Measurements from ENCODE around the gene HSPA12A. TPM values are rescaled to one million over a fixed set of nuclear protein-coding genes. Genes with fewer than 3 reads are reported as not detected.

HSPA12A gene
- total RNA-seq, 2 experiments from 2014 or later = 0.05 to 0.18 TPM

DNA sequence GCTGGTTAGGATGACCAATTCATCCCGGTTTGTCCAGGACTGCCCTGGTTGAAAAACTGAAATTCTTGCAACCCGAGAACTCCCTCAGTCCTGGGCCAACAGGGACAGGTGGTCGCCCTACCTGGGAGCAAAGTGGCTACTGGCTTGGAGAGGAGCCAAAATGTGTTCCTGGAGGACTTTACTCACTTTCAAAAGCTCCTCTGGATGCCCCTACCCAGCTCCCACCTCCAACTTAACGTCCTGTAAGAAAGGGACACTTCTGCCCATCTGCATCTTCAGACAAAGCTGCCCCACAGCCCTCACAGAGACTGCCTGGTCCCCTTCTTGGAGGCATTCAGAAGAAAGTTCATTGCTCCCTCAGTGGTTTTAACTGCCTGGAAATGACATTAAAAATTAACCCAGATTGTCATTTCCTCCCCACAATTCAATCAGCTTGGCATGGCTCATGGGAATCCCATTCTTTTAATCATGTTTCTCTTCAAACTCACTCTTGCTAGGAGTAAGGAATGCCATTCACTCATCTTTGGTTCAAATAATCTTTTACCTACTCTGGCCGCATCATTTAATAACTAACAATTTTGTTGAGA, 24.0 kb upstream of the HSPA12A start:
- Mint-ChIP-seq H3K36me3 (ENCODE audit: low read depth) (no peaks in the 10 kb centered on the region), H3K27me3 (peaks cover 16% of the 10 kb centered on the region), H3K4me3 (no peak overlapping the region), H3K27ac (no peak overlapping the region), H3K9me3 (no peaks in the 10 kb centered on the region), H3K4me1 (no peaks in the 10 kb centered on the region)
- CTCF ChIA-PET = interaction anchor here (0.8 to 2.4 kb wide), 2 partner anchors 22 to 84 kb away, joined by 3 to 13 read pairs; no protein-coding TSS in a partner anchor
- no peak for DNase-seq
- POLR2A ChIA-PET = no interaction called here

GRCh38 chr10:116765648-116766081, 23.3 kb upstream of the HSPA12A start:
- ChIA-PET POLR2A (no interaction called here), CTCF (interaction anchor here (2.4 kb wide), 1 partner anchor 83 kb away, joined by 13 read pairs; no protein-coding TSS in a partner anchor)
- Mint-ChIP-seq H3K9me3 (no peaks in the 10 kb centered on the region), H3K4me1 (no peaks in the 10 kb centered on the region), H3K27me3 (peaks cover 17% of the 10 kb centered on the region), H3K36me3 (ENCODE audit: low read depth) (no peaks in the 10 kb centered on the region), H3K27ac (no peak overlapping the region), H3K4me3 (no peak overlapping the region)
- peak; percentile 38 for DNase-seq

DNA sequence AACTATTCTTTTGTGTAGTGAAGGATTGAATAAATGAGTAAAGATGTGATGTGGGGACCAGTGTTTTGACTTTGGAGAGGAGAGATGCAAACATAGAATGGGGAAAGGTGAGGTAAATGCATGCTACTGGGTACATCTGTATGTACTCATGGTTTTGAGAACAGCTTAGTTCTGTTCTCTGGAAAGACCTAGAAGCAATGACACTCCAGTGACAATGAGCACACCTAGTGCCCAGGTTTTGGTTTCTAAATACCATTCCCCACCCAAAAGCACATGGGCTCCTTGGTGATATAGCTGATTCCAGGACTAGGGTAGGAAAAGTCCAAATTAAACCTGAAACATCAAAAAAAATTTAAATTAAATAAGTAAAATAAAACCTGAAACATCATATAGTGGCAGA, 22.6 kb upstream of the HSPA12A start:
- H3K27me3 Mint-ChIP-seq = peaks cover 18% of the 10 kb centered on the region
- ChIA-PET POLR2A (no interaction called here), CTCF (interaction anchor here (2.4 kb wide), 1 partner anchor 82 kb away, joined by 13 read pairs; no protein-coding TSS in a partner anchor)
- no peaks in the 10 kb centered on the region for H3K4me1 Mint-ChIP-seq
- no peak overlapping the region for H3K27ac Mint-ChIP-seq
- no peaks in the 10 kb centered on the region for H3K36me3 Mint-ChIP-seq (ENCODE audit: low read depth)
- H3K4me3 Mint-ChIP-seq = no peak overlapping the region
- DNase-seq = no peak
- no peaks in the 10 kb centered on the region for H3K9me3 Mint-ChIP-seq

DNA sequence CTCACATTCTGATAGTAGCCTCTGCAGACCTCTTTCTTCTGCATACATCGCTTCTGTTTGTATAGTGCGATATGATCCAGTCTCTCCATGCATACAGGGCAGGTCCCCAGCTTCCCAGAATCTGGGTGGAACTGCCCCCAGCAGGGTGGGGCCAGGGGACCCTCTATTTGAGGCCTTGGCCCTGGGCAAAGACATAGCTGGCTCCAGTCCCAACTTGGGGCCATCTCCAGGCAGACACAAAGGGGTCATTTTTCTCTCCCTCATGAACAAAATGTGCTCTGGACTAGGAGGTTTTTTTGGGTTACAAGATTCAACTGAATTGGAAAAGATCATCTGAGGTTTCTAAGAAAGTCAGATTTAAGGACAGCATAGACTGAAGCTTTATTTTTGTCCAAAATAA, 21.1 kb upstream of the HSPA12A start:
- Mint-ChIP-seq H3K4me1 (no peaks in the 10 kb centered on the region), H3K9me3 (no peaks in the 10 kb centered on the region), H3K36me3 (ENCODE audit: low read depth) (no peaks in the 10 kb centered on the region), H3K27me3 (peaks cover 18% of the 10 kb centered on the region), H3K27ac (no peak overlapping the region), H3K4me3 (no peak overlapping the region)
- POLR2A ChIA-PET = no interaction called here
- no peak for DNase-seq
- CTCF ChIA-PET = interaction anchor here (0.7 to 1.7 kb wide), 3 partner anchors 9 to 25 kb away, joined by 3 read pairs; no protein-coding TSS in a partner anchor

- ChIA-PET POLR2A (no interaction called here), CTCF (no interaction called here)
- no peak overlapping the region for H3K27ac Mint-ChIP-seq
- H3K27me3 Mint-ChIP-seq = peaks cover 13% of the 10 kb centered on the region
- DNase-seq = no peak
- no peaks in the 10 kb centered on the region for H3K9me3 Mint-ChIP-seq
- H3K36me3 Mint-ChIP-seq (ENCODE audit: low read depth) = no peaks in the 10 kb centered on the region
- no peaks in the 10 kb centered on the region for H3K4me1 Mint-ChIP-seq
- no peak overlapping the region for H3K4me3 Mint-ChIP-seq
Measured at GRCh38 chr10:116761883-116762282, 19.5 kb upstream of the HSPA12A start.

- DNase-seq = no peak
- no peaks in the 10 kb centered on the region for H3K9me3 Mint-ChIP-seq
- H3K4me1 Mint-ChIP-seq = no peaks in the 10 kb centered on the region
- peaks cover 13% of the 10 kb centered on the region for H3K27me3 Mint-ChIP-seq
- no peak overlapping the region for H3K4me3 Mint-ChIP-seq
- ChIA-PET POLR2A (no interaction called here), CTCF (no interaction called here)
- no peak overlapping the region for H3K27ac Mint-ChIP-seq
- no peaks in the 10 kb centered on the region for H3K36me3 Mint-ChIP-seq (ENCODE audit: low read depth)
Measured at GRCh38 chr10:116760919-116761318, 18.6 kb upstream of the HSPA12A start.

DNA sequence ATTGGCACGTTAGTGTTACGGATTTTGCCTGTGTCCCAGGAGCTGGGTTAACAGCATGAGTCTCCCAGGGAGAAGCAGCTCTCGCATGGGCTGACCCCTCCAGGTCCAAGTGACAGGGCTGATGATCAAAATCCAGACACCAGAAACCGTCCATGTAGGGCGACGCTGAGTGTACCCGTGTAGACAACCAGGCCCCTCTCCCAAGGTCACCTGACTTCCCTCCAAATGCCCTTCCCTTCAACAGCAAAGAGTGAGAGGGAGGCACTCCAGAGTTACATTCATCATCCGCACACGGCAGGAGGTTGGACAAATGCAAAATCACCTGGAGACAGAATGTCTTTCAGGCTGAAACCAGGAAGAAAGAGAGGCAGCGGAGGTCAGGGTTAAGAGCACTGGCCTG, 14.9 kb upstream of the HSPA12A start:
- H3K4me1 Mint-ChIP-seq = peaks cover 1% of the 10 kb centered on the region
- H3K27ac Mint-ChIP-seq = no peak overlapping the region
- H3K27me3 Mint-ChIP-seq = peaks cover 4% of the 10 kb centered on the region
- H3K36me3 Mint-ChIP-seq (ENCODE audit: low read depth) = no peaks in the 10 kb centered on the region
- ChIA-PET CTCF (no interaction called here), POLR2A (no interaction called here)
- H3K9me3 Mint-ChIP-seq = no peaks in the 10 kb centered on the region
- no peak overlapping the region for H3K4me3 Mint-ChIP-seq
- no peak for DNase-seq

- POLR2A ChIA-PET = no interaction called here
- Mint-ChIP-seq H3K27ac (no peak overlapping the region), H3K9me3 (no peaks in the 10 kb centered on the region), H3K4me1 (peaks cover 2% of the 10 kb centered on the region), H3K27me3 (peaks cover 6% of the 10 kb centered on the region), H3K36me3 (ENCODE audit: low read depth) (no peaks in the 10 kb centered on the region), H3K4me3 (no peak overlapping the region)
- CTCF ChIA-PET = no interaction called here
- no peak for DNase-seq
Measured at GRCh38 chr10:116756277-116756676, 13.9 kb upstream of the HSPA12A start.

- Mint-ChIP-seq H3K27me3 (peaks cover 10% of the 10 kb centered on the region), H3K27ac (no peak overlapping the region), H3K4me1 (peaks cover 2% of the 10 kb centered on the region), H3K9me3 (no peaks in the 10 kb centered on the region), H3K4me3 (no peak overlapping the region), H3K36me3 (ENCODE audit: low read depth) (no peaks in the 10 kb centered on the region)
- POLR2A ChIA-PET = no interaction called here
- DNase-seq = no peak
- CTCF ChIA-PET = interaction anchor here (0.8 kb wide), 1 partner anchor 10 kb away, joined by 3 read pairs; no protein-coding TSS in a partner anchor
Measured at GRCh38 chr10:116753759-116754158, 11.4 kb upstream of the HSPA12A start.

- H3K9me3 Mint-ChIP-seq = no peaks in the 10 kb centered on the region
- POLR2A ChIA-PET = no interaction called here
- H3K4me1 Mint-ChIP-seq = peaks cover 2% of the 10 kb centered on the region
- H3K27me3 Mint-ChIP-seq = peaks cover 11% of the 10 kb centered on the region
- no peak overlapping the region for H3K4me3 Mint-ChIP-seq
- CTCF ChIA-PET = no interaction called here
- no peaks in the 10 kb centered on the region for H3K36me3 Mint-ChIP-seq (ENCODE audit: low read depth)
- no peak overlapping the region for H3K27ac Mint-ChIP-seq
- DNase-seq = no peak
Measured at GRCh38 chr10:116752969-116753665, 10.8 kb upstream of the HSPA12A start.

DNA sequence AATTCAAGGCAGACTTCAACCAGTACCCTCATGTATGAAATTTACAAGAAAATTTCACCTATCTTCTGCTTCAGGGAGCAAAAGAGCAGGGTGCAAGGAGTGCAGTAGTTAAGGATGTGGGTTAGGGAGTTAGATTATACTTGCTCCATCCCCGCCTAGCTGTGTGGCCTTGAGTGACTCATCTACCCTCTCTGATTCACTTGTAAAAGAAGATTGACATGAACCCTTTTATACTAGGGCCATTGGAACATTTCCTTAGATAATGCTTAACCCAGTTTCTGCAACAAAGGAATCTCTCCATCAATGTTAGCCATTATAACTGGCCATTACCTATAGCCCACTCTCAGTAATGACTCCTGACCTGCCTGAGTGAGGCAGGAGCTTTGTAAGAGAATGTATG, 10.2 kb upstream of the HSPA12A start:
- POLR2A ChIA-PET = no interaction called here
- Mint-ChIP-seq H3K27ac (no peak overlapping the region), H3K4me1 (peaks cover 2% of the 10 kb centered on the region)

GRCh38 chr10:116748471-116748870, 6.1 kb upstream of the HSPA12A start:
- DNase-seq = no peak
- no peaks in the 10 kb centered on the region for H3K36me3 Mint-ChIP-seq (ENCODE audit: low read depth)
- H3K4me3 Mint-ChIP-seq = no peak overlapping the region
- no peaks in the 10 kb centered on the region for H3K9me3 Mint-ChIP-seq
- peaks cover 5% of the 10 kb centered on the region for H3K4me1 Mint-ChIP-seq
- no peak overlapping the region for H3K27ac Mint-ChIP-seq
- POLR2A ChIA-PET = no interaction called here
- H3K27me3 Mint-ChIP-seq = peaks cover 41% of the 10 kb centered on the region
- CTCF ChIA-PET = no interaction called here

More for the DNA sequence above, 10.2 kb upstream of the HSPA12A start:
- peaks cover 13% of the 10 kb centered on the region for H3K27me3 Mint-ChIP-seq
- H3K9me3 Mint-ChIP-seq = no peaks in the 10 kb centered on the region
- CTCF ChIA-PET = no interaction called here
- no peak for DNase-seq
- no peaks in the 10 kb centered on the region for H3K36me3 Mint-ChIP-seq (ENCODE audit: low read depth)
- no peak overlapping the region for H3K4me3 Mint-ChIP-seq

DNA sequence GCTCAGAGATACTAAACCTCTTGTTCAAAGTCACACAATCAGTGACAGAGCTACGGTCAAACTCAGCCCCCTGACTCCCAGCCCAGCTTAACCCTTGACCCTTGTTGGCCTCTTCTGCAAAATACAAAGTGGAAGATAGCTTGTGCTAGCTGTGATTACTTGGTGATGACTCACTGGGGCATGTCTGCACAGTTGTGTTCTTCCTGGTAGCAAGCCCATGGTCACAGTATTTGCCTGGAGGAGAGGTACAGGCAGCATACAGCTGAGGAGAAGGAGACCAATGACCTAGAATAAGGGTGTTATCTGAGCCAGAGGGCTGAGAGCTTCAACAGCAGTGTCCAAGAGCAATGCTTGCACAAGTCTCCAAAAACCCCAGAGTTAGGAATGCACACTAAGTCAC, 5.7 kb upstream of the HSPA12A start:
- ChIA-PET POLR2A (interaction anchor here (0.7 kb wide), 1 partner anchor 40 kb away, joined by 3 read pairs; no protein-coding TSS in a partner anchor), CTCF (no interaction called here)
- Mint-ChIP-seq H3K4me1 (peaks cover 8% of the 10 kb centered on the region), H3K27ac (no peak overlapping the region), H3K27me3 (peaks cover 45% of the 10 kb centered on the region), H3K36me3 (ENCODE audit: low read depth) (no peaks in the 10 kb centered on the region), H3K9me3 (no peaks in the 10 kb centered on the region), H3K4me3 (no peak overlapping the region)
- DNase-seq = no peak

DNA sequence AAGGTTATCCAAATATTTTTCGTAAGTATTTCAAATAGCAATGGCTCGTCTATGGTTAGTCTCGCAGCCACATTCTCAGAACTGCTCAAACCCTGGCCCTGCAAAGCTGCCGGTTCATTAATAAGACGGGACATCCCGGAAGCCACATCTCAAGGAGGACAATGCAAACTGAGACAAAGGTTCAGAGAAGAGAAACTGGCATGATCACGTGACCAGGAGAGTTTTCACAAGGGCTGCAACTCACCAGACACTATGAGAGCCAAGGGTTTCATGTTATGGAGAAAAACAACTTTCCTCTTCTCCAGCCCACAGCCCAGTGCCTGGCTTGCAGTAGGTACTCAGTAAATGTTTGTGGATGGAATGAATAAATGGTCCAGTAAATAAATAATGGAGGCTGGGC, 5.0 kb upstream of the HSPA12A start:
- no peaks in the 10 kb centered on the region for H3K9me3 Mint-ChIP-seq
- CTCF ChIA-PET = no interaction called here
- H3K36me3 Mint-ChIP-seq (ENCODE audit: low read depth) = no peaks in the 10 kb centered on the region
- POLR2A ChIA-PET = interaction anchor here (0.7 kb wide), 1 partner anchor 40 kb away, joined by 3 read pairs; no protein-coding TSS in a partner anchor
- H3K4me3 Mint-ChIP-seq = no peak overlapping the region
- H3K27ac Mint-ChIP-seq = no peak overlapping the region
- peaks cover 8% of the 10 kb centered on the region for H3K4me1 Mint-ChIP-seq
- no peak for DNase-seq
- peaks cover 45% of the 10 kb centered on the region for H3K27me3 Mint-ChIP-seq

Data from activated CD4-positive, alpha-beta memory T cell treated with anti-CD3 and anti-CD28 coated beads, Interleukin-2, amount 10 ng/mL, durations not matched to agents 7 days and 5 days (primary cell).